HUES6 (cell line): ENCODE data around the gene TPRN.

Experiments
- H3K27ac ChIP-seq: 2 replicates; pipeline ENCODE4 v1.7.0; 2013; ENCODE audit warnings: low read depth, mild to moderate bottlenecking, low read length, inconsistent platforms
- H3K27me3 ChIP-seq: 2 replicates; pipeline ENCODE4 v1.6.1; 2013; ENCODE audit warnings: low read length; ENCODE audit not compliant: control insufficient read depth, insufficient read depth
- H3K36me3 ChIP-seq: 2 replicates; pipeline ENCODE4 v1.6.1; 2013; ENCODE audit warnings: low read length; ENCODE audit not compliant: control insufficient read depth, insufficient read depth
- H3K4me1 ChIP-seq: 2 replicates; pipeline ENCODE4 v1.6.1; 2013; ENCODE audit warnings: low read length; ENCODE audit not compliant: control insufficient read depth, insufficient read depth
- H3K4me3 ChIP-seq: 2 replicates; pipeline ENCODE4 v1.5.1; 2013; ENCODE audit warnings: low read depth, low read length
- H3K9ac ChIP-seq: one replicate; pipeline ENCODE4 v1.6.1; 2013; ENCODE audit warnings: mild to moderate bottlenecking, low read length
- H3K9me3 ChIP-seq: 2 replicates; pipeline ENCODE4 v1.6.1; 2013; ENCODE audit warnings: low read depth, low read length; ENCODE audit not compliant: control insufficient read depth, insufficient read depth

TPRN gene

GRCh38 chr9:137171149-137171900 lies 29.2 kb downstream of the TPRN start:
- peaks cover 98% of the 10 kb centered on the region for H3K27me3 ChIP-seq
- H3K36me3 ChIP-seq: no peaks in the 10 kb centered on the region
- no peak overlapping the region for H3K9ac ChIP-seq
- no peaks in the 10 kb centered on the region for H3K9me3 ChIP-seq
- peaks cover 11% of the 10 kb centered on the region for H3K4me1 ChIP-seq
- no peak overlapping the region for H3K4me3 ChIP-seq
- no peak overlapping the region for H3K27ac ChIP-seq

- H3K36me3 ChIP-seq: no peaks in the 10 kb centered on the region
- H3K27ac ChIP-seq: no peak overlapping the region
- no peaks in the 10 kb centered on the region for H3K9me3 ChIP-seq
- peaks cover 98% of the 10 kb centered on the region for H3K27me3 ChIP-seq
- H3K4me3 ChIP-seq: no peak overlapping the region
- H3K4me1 ChIP-seq: peaks cover 11% of the 10 kb centered on the region
- no peak overlapping the region for H3K9ac ChIP-seq
Measured at GRCh38 chr9:137170486-137171148, 29.9 kb downstream of the TPRN start.

GRCh38 chr9:137169896-137170358 lies 30.6 kb downstream of the TPRN start, which contains the start of gene LRRC26:
Gene LRRC26 (minus strand): TSS chr9:137170051. CDS start chr9:137169943, 108 bp downstream.
- peak within 1 kb of the TSS; percentile 63 for H3K4me3 ChIP-seq
- H3K4me1 ChIP-seq: peaks cover 8% of the 10 kb centered on the region
- H3K9me3 ChIP-seq: no peaks in the 10 kb centered on the region
- no peak within 1 kb of the TSS for H3K27ac ChIP-seq
- H3K36me3 ChIP-seq: no peaks in the 10 kb centered on the region
- no peak within 1 kb of the TSS for H3K9ac ChIP-seq
- peaks cover 98% of the 10 kb centered on the region for H3K27me3 ChIP-seq

- Histone ChIP-seq H3K9me3 (no peaks in the 10 kb centered on the region), H3K9ac (no peak overlapping the region), H3K36me3 (no peaks in the 10 kb centered on the region), H3K4me3 (peak overlapping the region; percentile 63), H3K27me3 (peaks cover 100% of the 10 kb centered on the region), H3K27ac (no peak overlapping the region), H3K4me1 (peaks cover 8% of the 10 kb centered on the region)
Measured at GRCh38 chr9:137168904-137169856, 31.4 kb downstream of the TPRN start.

DNA sequence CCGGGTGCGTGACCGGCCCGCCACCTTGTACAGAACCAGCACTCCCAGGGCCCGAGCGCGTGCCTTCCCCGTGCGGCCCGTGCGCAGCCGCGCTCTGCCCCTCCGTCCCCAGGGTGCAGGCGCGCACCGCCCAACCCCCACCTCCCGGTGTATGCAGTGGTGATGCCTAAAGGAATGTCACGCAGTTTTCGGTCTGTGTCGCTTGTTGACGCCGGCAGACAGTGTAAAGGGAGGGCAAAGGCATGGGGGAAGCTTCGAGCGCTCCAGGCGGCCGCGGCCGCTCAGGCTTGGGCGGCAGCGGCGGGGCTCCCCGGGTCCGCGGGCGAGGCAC lies 32.0 kb downstream of the TPRN start:
- H3K4me1 ChIP-seq: peaks cover 8% of the 10 kb centered on the region
- no peaks in the 10 kb centered on the region for H3K36me3 ChIP-seq
- H3K9me3 ChIP-seq: no peaks in the 10 kb centered on the region
- H3K27ac ChIP-seq: no peak overlapping the region
- peaks cover 100% of the 10 kb centered on the region for H3K27me3 ChIP-seq
- no peak overlapping the region for H3K9ac ChIP-seq
- H3K4me3 ChIP-seq: peak overlapping the region; percentile 63

DNA sequence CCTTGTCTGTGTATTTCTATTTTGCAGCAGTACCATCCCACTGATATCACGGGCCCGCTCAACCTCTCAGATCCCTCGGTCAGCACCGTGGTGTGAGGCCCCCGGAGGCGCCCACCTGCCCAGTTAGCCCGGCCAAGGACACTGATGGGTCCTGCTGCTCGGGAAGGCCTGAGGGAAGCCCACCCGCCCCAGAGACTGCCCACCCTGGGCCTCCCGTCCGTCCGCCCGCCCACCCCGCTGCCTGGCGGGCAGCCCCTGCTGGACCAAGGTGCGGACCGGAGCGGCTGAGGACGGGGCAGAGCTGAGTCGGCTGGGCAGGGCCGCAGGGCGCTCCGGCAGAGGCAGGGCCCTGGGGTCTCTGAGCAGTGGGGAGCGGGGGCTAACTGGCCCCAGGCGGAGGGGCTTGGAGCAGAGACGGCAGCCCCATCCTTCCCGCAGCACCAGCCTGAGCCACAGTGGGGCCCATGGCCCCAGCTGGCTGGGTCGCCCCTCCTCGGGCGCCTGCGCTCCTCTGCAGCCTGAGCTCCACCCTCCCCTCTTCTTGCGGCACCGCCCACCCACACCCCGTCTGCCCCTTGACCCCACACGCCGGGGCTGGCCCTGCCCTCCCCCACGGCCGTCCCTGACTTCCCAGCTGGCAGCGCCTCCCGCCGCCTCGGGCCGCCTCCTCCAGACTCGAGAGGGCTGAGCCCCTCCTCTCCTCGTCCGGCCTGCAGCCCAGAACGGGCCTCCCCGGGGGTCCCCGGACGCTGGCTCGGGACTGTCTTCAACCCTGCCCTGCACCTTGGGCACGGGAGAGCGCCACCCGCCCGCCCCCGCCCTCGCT lies 32.6 kb downstream of the TPRN start:
- H3K4me1 ChIP-seq: peaks cover 8% of the 10 kb centered on the region
- no peaks in the 10 kb centered on the region for H3K36me3 ChIP-seq
- H3K9me3 ChIP-seq: no peaks in the 10 kb centered on the region
- peaks cover 100% of the 10 kb centered on the region for H3K27me3 ChIP-seq
- no peak overlapping the region for H3K27ac ChIP-seq
- no peak overlapping the region for H3K9ac ChIP-seq
- peak overlapping the region; percentile 63 for H3K4me3 ChIP-seq

GRCh38 chr9:137167277-137167746 lies 33.2 kb downstream of the TPRN start:
- H3K4me3 ChIP-seq: peak overlapping the region; percentile 63; the same call in 1 of the 2 replicates

DNA sequence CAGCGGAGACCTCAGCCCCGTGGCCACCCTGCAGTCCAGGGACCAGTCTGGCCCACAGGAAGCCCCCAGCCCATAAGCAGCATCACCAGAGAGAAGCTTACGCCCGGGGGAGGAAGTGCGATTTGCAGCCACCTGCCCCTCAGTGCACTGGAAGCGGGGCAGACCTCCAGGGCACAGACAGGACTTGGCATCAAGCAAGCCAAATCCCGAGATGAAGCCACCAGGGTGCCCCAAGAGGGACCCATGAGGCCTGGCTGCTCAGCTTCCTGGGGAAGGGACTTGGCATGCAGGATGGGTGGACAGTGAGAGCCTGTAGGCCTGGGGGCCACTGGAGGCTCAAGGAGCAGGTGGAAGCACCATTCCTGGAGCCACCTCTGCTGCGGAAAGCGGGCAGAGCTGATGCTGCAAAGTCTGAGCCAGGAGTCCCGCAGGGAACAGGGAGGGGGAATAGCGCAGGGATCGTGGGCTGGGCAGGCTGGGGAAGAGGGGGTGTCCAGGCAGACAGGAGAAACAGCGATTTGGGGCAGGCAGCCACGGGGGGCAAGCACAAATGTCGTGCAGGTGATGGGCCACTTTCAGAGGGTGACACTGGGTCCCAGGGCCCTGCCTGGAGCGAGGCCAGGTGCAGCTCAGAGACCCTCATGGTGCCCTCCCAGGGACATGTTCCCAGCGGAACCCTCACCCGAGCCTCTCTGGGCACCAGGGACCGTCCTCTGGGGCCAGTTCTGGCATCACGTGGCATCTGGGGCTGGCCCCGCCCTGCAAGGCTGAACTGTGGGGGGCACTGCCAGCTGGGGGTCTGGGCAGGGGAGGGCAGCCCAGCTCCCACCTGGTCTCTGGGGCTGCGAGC lies 33.9 kb downstream of the TPRN start:
- no peak overlapping the region for H3K4me3 ChIP-seq
- H3K27me3 ChIP-seq: peaks cover 100% of the 10 kb centered on the region
- peaks cover 8% of the 10 kb centered on the region for H3K4me1 ChIP-seq
- no peak overlapping the region for H3K27ac ChIP-seq
- no peak overlapping the region for H3K9ac ChIP-seq
- H3K36me3 ChIP-seq: no peaks in the 10 kb centered on the region
- H3K9me3 ChIP-seq: no peaks in the 10 kb centered on the region

More at GRCh38 chr9:137167277-137167746, 33.2 kb downstream of the TPRN start:
- H3K4me1 ChIP-seq: peaks cover 8% of the 10 kb centered on the region
- H3K27ac ChIP-seq: no peak overlapping the region
- no peak overlapping the region for H3K9ac ChIP-seq
- H3K27me3 ChIP-seq: peaks cover 100% of the 10 kb centered on the region
- H3K36me3 ChIP-seq: no peaks in the 10 kb centered on the region
- H3K9me3 ChIP-seq: no peaks in the 10 kb centered on the region

DNA sequence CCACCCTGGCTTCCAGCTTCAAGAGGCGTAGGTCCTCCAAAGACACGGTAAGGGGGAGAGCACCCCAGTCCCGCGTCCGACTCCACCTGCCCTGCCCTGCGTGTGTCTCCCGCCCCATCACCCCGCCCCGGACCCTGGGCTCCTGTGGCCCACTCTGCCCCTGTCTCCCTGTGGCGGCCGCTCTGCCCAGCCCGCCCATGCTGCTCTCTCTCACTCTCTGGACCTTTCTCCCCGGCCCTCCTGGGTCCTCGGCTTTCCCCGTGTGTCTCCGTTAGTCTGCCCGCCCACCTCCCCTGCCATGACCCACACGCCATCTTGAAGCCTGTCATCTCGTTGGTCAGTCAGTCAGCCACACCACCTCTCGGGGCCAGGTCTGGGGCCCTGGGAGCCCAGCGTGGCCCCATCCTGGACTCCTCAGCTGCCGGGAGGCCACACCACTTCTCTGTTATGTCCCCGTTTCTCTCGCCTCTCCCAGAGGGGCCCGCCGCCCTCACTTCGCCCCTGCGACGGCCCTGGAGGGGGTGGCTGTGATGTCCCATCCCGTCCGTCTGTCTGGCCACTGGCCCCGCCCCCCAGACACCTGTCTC lies 35.2 kb downstream of the TPRN start:
- peaks cover 4% of the 10 kb centered on the region for H3K4me1 ChIP-seq
- no peak overlapping the region for H3K4me3 ChIP-seq
- no peak overlapping the region for H3K27ac ChIP-seq
- no peak overlapping the region for H3K9ac ChIP-seq
- no peaks in the 10 kb centered on the region for H3K9me3 ChIP-seq
- H3K36me3 ChIP-seq: no peaks in the 10 kb centered on the region
- H3K27me3 ChIP-seq: peaks cover 100% of the 10 kb centered on the region
